GM12878 (cell line): ENCODE results near the gene TMC2. TPM values are rescaled to one million over a fixed set of nuclear protein-coding genes. Genes with fewer than 3 reads are reported as not detected.

Experiments used
- ATAC-seq: fragments of 200-7000 bp; cut with Tn5 transposase; 3 replicates; pipeline ENCODE4 v1.9.1; 2020; ENCODE audit warnings: mild to moderate bottlenecking, moderate library complexity
- BruUV-seq: library from RNA; stranded (reverse); fragments of 400-500 nt; replicated peaks from 2 replicates; lab custom pipeline; 2021; lab: Mats Ljungman, UMichigan
- CTCF ChIA-PET: fragments of 300-600 bp; sonication (Branson Sonifier 250); formaldehyde crosslinking; extraction: SDS; loops from one replicate; lab custom pipeline; 2021; ENCODE audit warnings: inconsistent platforms; lab: Yijun Ruan, JAX
- POLR2A ChIA-PET: fragments of 350-600 bp; formaldehyde crosslinking; extraction: SDS; loops from one replicate; lab custom pipeline; 2021; ENCODE audit warnings: inconsistent platforms; lab: Charles Lee
- RAD21 ChIA-PET: fragments of 300-600 bp; sonication (Branson Sonifier 250); formaldehyde crosslinking; loops from one replicate; lab custom pipeline; 2023; ENCODE audit warnings: antibody characterized with exemption; ENCODE audit not compliant: unreplicated experiment; lab: Charles Lee
- SMC1A ChIA-PET: fragments of 300-600 bp; sonication (Branson Sonifier 250); formaldehyde crosslinking; loops from one replicate; lab custom pipeline; 2023; ENCODE audit not compliant: unreplicated experiment, uncharacterized antibody; lab: Charles Lee
- DNase-seq: peaks from one replicate; pipeline ENCODE4 v3.0.0-alpha.2; 2011; ENCODE audit warnings: low read depth, low spot score
- FAIRE-seq: peaks from 3 replicates; lab custom pipeline; 2011; peaks lifted over from hg19 to GRCh38; lab: Jason Lieb, UNC
- H2AFZ ChIP-seq: 2 replicates; pipeline ENCODE4 v1.6.0; 2011; ENCODE audit warnings: low read depth, low read length, control low read depth; ENCODE audit not compliant: control insufficient read depth
- H3K27ac ChIP-seq: 2 replicates; pipeline ENCODE4 v1.5.1; 2011; ENCODE audit warnings: control low read depth; ENCODE audit not compliant: control insufficient read depth, insufficient read depth
- H3K27me3 ChIP-seq, 2 experiments: replicated peaks in 1 of 2; 2 replicates each; pipeline versions ENCODE4 v1.6.0 to v1.6.1; 2011; ENCODE audit warnings: low read length in 1 of 2; ENCODE audit not compliant: control insufficient read depth in 2 of 2, insufficient read depth in 2 of 2
- H3K36me3 ChIP-seq, 2 experiments: 2 replicates each; pipeline ENCODE4 v1.5.1; 2011; ENCODE audit warnings: low read length in 1 of 2; ENCODE audit not compliant: control insufficient read depth in 2 of 2, insufficient read depth in 2 of 2
- H3K4me1 ChIP-seq: 2 replicates; pipeline ENCODE4 v1.6.1; 2011; ENCODE audit warnings: mild to moderate bottlenecking, low read length, moderate library complexity, mixed read lengths; ENCODE audit not compliant: control insufficient read depth, insufficient read depth
- H3K4me2 ChIP-seq: 2 replicates; pipeline ENCODE4 v1.6.0; 2011; ENCODE audit warnings: control low read depth; ENCODE audit not compliant: control insufficient read depth, insufficient read depth
- H3K4me3 ChIP-seq: fragments of 200-600 bp; sonication (generic); 2 replicates; pipeline ENCODE4 v1.5.1; 2016
- H3K79me2 ChIP-seq: 2 replicates; pipeline ENCODE4 v1.6.0; 2011; ENCODE audit warnings: low read length; ENCODE audit not compliant: control insufficient read depth, insufficient read depth
- H3K9ac ChIP-seq: 2 replicates; pipeline ENCODE4 v1.8.0; 2011; ENCODE audit warnings: low read length, control low read depth, mixed read lengths; ENCODE audit not compliant: control insufficient read depth, insufficient read depth
- H3K9me3 ChIP-seq: replicated peaks from 3 replicates; pipeline ENCODE4 v1.5.1; 2011; ENCODE audit warnings: mild to moderate bottlenecking, low read length; ENCODE audit not compliant: control insufficient read depth, insufficient read depth
- H4K20me1 ChIP-seq: 2 replicates; pipeline ENCODE4 v1.6.0; 2011; ENCODE audit not compliant: control insufficient read depth, insufficient read depth
- BCL11A ChIP-seq: IDR thresholded peaks from 2 replicates; pipeline ENCODE4 v1.6.1; 2011; ENCODE audit warnings: low read depth, low read length
- ETV6 ChIP-seq, 2 experiments: fragments of 450-650 bp in 1 of 2; IDR thresholded peaks in 1 of 2; conservative IDR thresholded peaks in 1 of 2; 2 replicates each; pipeline ENCODE4 v1.6.1; 2014; ENCODE audit warnings: antibody characterized with exemption in 1 of 2, borderline replicate concordance in 1 of 2, low read depth in 1 of 2, mild to moderate bottlenecking in 1 of 2, moderate library complexity in 1 of 2
- HCFC1 ChIP-seq: fragments of 150-350 bp; IDR thresholded peaks from 2 replicates; pipeline ENCODE4 v1.6.1; 2014; ENCODE audit warnings: low read length
- HSF1 ChIP-seq: fragments of 150-350 bp; IDR thresholded peaks from 2 replicates; pipeline ENCODE4 v1.6.1; 2014; ENCODE audit warnings: mild to moderate bottlenecking, low read depth, low read length
- LARP7 ChIP-seq: fragments of 450-650 bp; IDR thresholded peaks from 2 replicates; pipeline ENCODE4 v1.6.1; 2017; ENCODE audit warnings: mild to moderate bottlenecking
- NR2C1 ChIP-seq: fragments of 450-650 bp; IDR thresholded peaks from 2 replicates; pipeline ENCODE4 v1.6.1; 2017; ENCODE audit warnings: antibody characterized with exemption, mild to moderate bottlenecking, moderate library complexity
- PBX3 ChIP-seq: IDR thresholded peaks from 2 replicates; pipeline ENCODE4 v1.6.1; 2011; ENCODE audit warnings: mild to moderate bottlenecking, low read depth, low read length, moderate library complexity; ENCODE audit not compliant: insufficient replicate concordance
- RAD21 ChIP-seq: IDR thresholded peaks from 2 replicates; pipeline ENCODE4 v1.6.1; 2011; ENCODE audit warnings: mild to moderate bottlenecking, low read depth, low read length, moderate library complexity; ENCODE audit not compliant: insufficient read depth
- SIX5 ChIP-seq: IDR thresholded peaks from 2 replicates; pipeline ENCODE4 v1.6.1; 2011; ENCODE audit warnings: mild to moderate bottlenecking, low read depth, low read length, moderate library complexity; ENCODE audit not compliant: severe bottlenecking
- SMC3 ChIP-seq: IDR thresholded peaks from 2 replicates; pipeline ENCODE4 v1.6.1; 2011; ENCODE audit warnings: low read length, improper control_type of control experiment, borderline replicate concordance
- SREBF1 ChIP-seq: IDR thresholded peaks from 2 replicates; pipeline ENCODE4 v1.6.1; 2012; ENCODE audit warnings: mild to moderate bottlenecking, low read length
- SUZ12 ChIP-seq: fragments of 200-600 bp; sonication (generic); IDR thresholded peaks from one replicate; pipeline ENCODE4 v1.6.1; 2018; ENCODE audit warnings: antibody characterized with exemption, mild to moderate bottlenecking; ENCODE audit not compliant: unreplicated experiment
- TAF1 ChIP-seq: IDR thresholded peaks from 2 replicates; pipeline ENCODE4 v1.6.1; 2011; ENCODE audit warnings: mild to moderate bottlenecking, low read depth, low read length, borderline replicate concordance
- TCF12 ChIP-seq: IDR thresholded peaks from 2 replicates; pipeline ENCODE4 v1.6.1; 2011; ENCODE audit warnings: low read depth, mild to moderate bottlenecking, low read length
- YY1 ChIP-seq: IDR thresholded peaks from 2 replicates; pipeline ENCODE4 v1.6.1; 2011; ENCODE audit warnings: low read depth, mild to moderate bottlenecking, low read length
- ZBED1 ChIP-seq: IDR thresholded peaks from 2 replicates; pipeline ENCODE4 v1.6.1; 2016; ENCODE audit warnings: borderline replicate concordance
- ZNF384 ChIP-seq: IDR thresholded peaks from 2 replicates; pipeline ENCODE4 v1.6.1; 2012; ENCODE audit warnings: low read depth, mild to moderate bottlenecking, low read length, improper control_type of control experiment, borderline replicate concordance
- WGBS: methylation state at CpG from one replicate; pipeline ENCODE4 v1.1.6; 2016; ENCODE audit warnings: low lambda C conversion rate; ENCODE audit not compliant: insufficient replicate concordance, insufficient coverage; ENCODE audit errors: missing lambda C conversion rate; 5-methylcytosine and 5-hydroxymethylcytosine counted together
- in situ Hi-C: fragments of 300-500 bp; cut with MboI; formaldehyde crosslinking; loops from 9 replicates; pipeline ENCODE4 v1.14.3; 2018; ENCODE audit warnings: mixed read lengths
- intact Hi-C: fragments of 100-400 bp; cut with micrococcal nuclease; formaldehyde crosslinking; loops from one replicate; pipeline ENCODE4 v1.14.2; 2022; ENCODE audit not compliant: unreplicated experiment
- polyA plus RNA-seq, 11 experiments: library from polyadenylated mRNA; depleted of rRNA in 4 of 11; unstranded in 6 of 11; stranded (reverse) in 5 of 11; fragments of >200 nt; fragmentation: Nextera tagmentation in 4 of 11; fragmentation: Illumina TruSeq in 1 of 11; extraction: Ambion mirVana in 4 of 11; extraction: Trizol in 1 of 11; gene quantifications; 1 replicate in 1 of 11; 2 replicates in 10 of 11; pipeline versions ENCODE4 v1.2.1 to v1.2.3, GENCODE V29; 2011 to 2016; ENCODE audit warnings: inconsistent platforms in 2 of 11, missing spikeins in 2 of 11, low read depth in 1 of 11
- total RNA-seq, 4 experiments: library from RNA; depleted of rRNA in 3 of 4; stranded (reverse); fragments of >200 nt in 3 of 4; fragmentation: Illumina TruSeq in 1 of 4; extraction: Trizol in 1 of 4; gene quantifications; 2 replicates each; pipeline versions ENCODE4 v1.2.1 to v1.2.3, GENCODE V29; 2013 to 2021

TMC2 gene
- total and polyA plus RNA-seq, 10 of the 15 experiments (the other 5 are each of a cell fraction or from before 2014, with no cell fraction given): 0.08 TPM; not detected in 9

- peaks cover 3% of the 10 kb centered on the region; the same call in 1 of the 2 replicates for H3K4me1 ChIP-seq
- no TSS peak for BruUV-seq
- H3K4me3 ChIP-seq: no peak overlapping the region
- no peak overlapping the region for H2AFZ ChIP-seq
- DNase-seq (no peak), FAIRE-seq (no peak), ATAC-seq (no peak)
- SMC1A ChIA-PET: no interaction called here
- intact Hi-C loops (no loop called here), in situ Hi-C loops (no loop called here)
- H3K27ac ChIP-seq: no peak overlapping the region
- TF ChIP-seq YY1 (no peak), ZNF384 (no peak), SUZ12 (no peak), SREBF1 (no peak), SIX5 (no peak), LARP7 (no peak), ETV6 (conservative IDR thresholded peaks at IDR 0.05 in 1 of 2, IDR thresholded peaks at IDR 0.05 in 1 of 2; ENCODE audit: borderline replicate concordance in 1 of 2, low read depth in 1 of 2) (no peak), SMC3 (no peak), HSF1 (no peak), HCFC1 (no peak), ZBED1 (no peak), NR2C1 (no peak), TAF1 (no peak), TCF12 (no peak), PBX3 (no peak), BCL11A (no peak), RAD21 (no peak)
- CTCF ChIA-PET: no interaction called here
- H3K79me2 ChIP-seq: no peaks in the 10 kb centered on the region
- H3K4me2 ChIP-seq: no peak overlapping the region
- no peaks in the 10 kb centered on the region for H3K9me3 ChIP-seq
- 48% methylated on average over 6 of the region's 6 CpGs for WGBS
- no peaks in the 10 kb centered on the region for H3K36me3 ChIP-seq
- no peaks in the 10 kb centered on the region for H4K20me1 ChIP-seq
- RAD21 ChIA-PET: no interaction called here
- POLR2A ChIA-PET: no interaction called here
- peaks cover 0 to 4% of the 10 kb centered on the region in 2 experiments; a peak in 3 of 4 replicates for H3K27me3 ChIP-seq
- H3K9ac ChIP-seq: no peak overlapping the region
Measured at GRCh38 chr20:2618815-2619214, 82.4 kb downstream of the TMC2 start.
